HEK293 (cell line): Measurements from ENCODE around the gene VMO1.

Experiments used
- HOXD13 ChIP-seq: sonication (generic); formaldehyde crosslinking; IDR thresholded peaks from 2 replicates; pipeline ENCODE4 v1.8.0; 2022; ENCODE audit warnings: missing genetic modification reagents, borderline replicate concordance
- KLF1 ChIP-seq: fragments of 450-650 bp; formaldehyde crosslinking; IDR thresholded peaks from 2 replicates; pipeline ENCODE4 v1.5.1; 2016; ENCODE audit warnings: missing biosample characterization, missing genetic modification characterization
- KLF9 ChIP-seq: fragments of 450-650 bp; formaldehyde crosslinking; IDR thresholded peaks from 2 replicates; pipeline ENCODE4 v1.5.1; 2016; ENCODE audit warnings: missing biosample characterization, missing genetic modification characterization, low read depth
- MZF1 ChIP-seq: fragments of 450-650 bp; formaldehyde crosslinking; IDR thresholded peaks from 2 replicates; pipeline ENCODE4 v1.5.1; 2017; ENCODE audit warnings: missing biosample characterization, missing genetic modification characterization, borderline replicate concordance
- SP3 ChIP-seq: fragments of 450-650 bp; formaldehyde crosslinking; IDR thresholded peaks from 2 replicates; pipeline ENCODE4 v1.5.1; 2016; ENCODE audit warnings: missing biosample characterization, missing genetic modification characterization
- ZBTB20 ChIP-seq: fragments of 450-650 bp; formaldehyde crosslinking; IDR thresholded peaks from 2 replicates; pipeline ENCODE4 v1.5.1; 2016; ENCODE audit warnings: missing biosample characterization, missing genetic modification characterization
- ZNF16 ChIP-seq: fragments of 450-650 bp; formaldehyde crosslinking; IDR thresholded peaks from 2 replicates; pipeline ENCODE4 v1.5.1; 2016; ENCODE audit warnings: low read depth, missing biosample characterization, missing genetic modification characterization
- ZNF211 ChIP-seq: fragments of 450-650 bp; formaldehyde crosslinking; IDR thresholded peaks from 2 replicates; pipeline ENCODE4 v1.5.1; 2016; ENCODE audit warnings: low read depth, missing biosample characterization, missing genetic modification characterization
- ZNF311 ChIP-seq: fragments of 450-650 bp; formaldehyde crosslinking; IDR thresholded peaks from 2 replicates; pipeline ENCODE4 v1.5.1; 2017; ENCODE audit warnings: missing biosample characterization, missing genetic modification characterization, borderline replicate concordance
- ZNF335 ChIP-seq: fragments of 450-650 bp; formaldehyde crosslinking; conservative IDR thresholded peaks from 2 replicates; pipeline ENCODE4 v1.5.1; 2016; ENCODE audit warnings: missing biosample characterization, missing genetic modification characterization
- ZNF37A ChIP-seq: fragments of 450-650 bp; IDR thresholded peaks from 2 replicates; pipeline ENCODE4 v1.5.1; 2018; ENCODE audit warnings: missing biosample characterization, missing genetic modification characterization
- ZNF391 ChIP-seq: fragments of 450-650 bp; formaldehyde crosslinking; IDR thresholded peaks from 2 replicates; pipeline ENCODE4 v1.5.1; 2016; ENCODE audit warnings: low read depth, missing biosample characterization, missing genetic modification characterization, borderline replicate concordance
- ZNF404 ChIP-seq: fragments of 450-650 bp; formaldehyde crosslinking; IDR thresholded peaks from 2 replicates; pipeline ENCODE4 v1.5.1; 2017; ENCODE audit warnings: missing biosample characterization, missing genetic modification characterization
- ZNF433 ChIP-seq: fragments of 450-650 bp; formaldehyde crosslinking; IDR thresholded peaks from 2 replicates; pipeline ENCODE4 v1.5.1; 2016; ENCODE audit warnings: missing biosample characterization, missing genetic modification characterization, low read depth
- ZNF624 ChIP-seq: fragments of 450-650 bp; formaldehyde crosslinking; IDR thresholded peaks from 2 replicates; pipeline ENCODE4 v1.5.1; 2017; ENCODE audit warnings: missing biosample characterization, missing genetic modification characterization
- ZNF670 ChIP-seq: fragments of 450-650 bp; formaldehyde crosslinking; IDR thresholded peaks from 2 replicates; pipeline ENCODE4 v1.5.1; 2016; ENCODE audit warnings: missing biosample characterization, missing genetic modification characterization, low read depth
- ZNF701 ChIP-seq: fragments of 450-650 bp; formaldehyde crosslinking; IDR thresholded peaks from 2 replicates; pipeline ENCODE4 v1.5.1; 2016; ENCODE audit warnings: missing biosample characterization, missing genetic modification characterization
- ZSCAN16 ChIP-seq: fragments of 450-650 bp; formaldehyde crosslinking; IDR thresholded peaks from 2 replicates; pipeline ENCODE4 v1.5.1; 2016; ENCODE audit warnings: missing biosample characterization, missing genetic modification characterization
- ZSCAN23 ChIP-seq: fragments of 450-650 bp; formaldehyde crosslinking; IDR thresholded peaks from 2 replicates; pipeline ENCODE4 v1.5.1; 2016; ENCODE audit warnings: missing biosample characterization, missing genetic modification characterization
- ZXDB ChIP-seq: fragments of 450-650 bp; formaldehyde crosslinking; IDR thresholded peaks from 2 replicates; pipeline ENCODE4 v1.5.1; 2016; ENCODE audit warnings: missing biosample characterization, missing genetic modification characterization
- TF ChIP-seq, protein P1 (sequence below): fragments of 450-650 bp; formaldehyde crosslinking; IDR thresholded peaks from 2 replicates; pipeline ENCODE4 v1.5.1; 2016; ENCODE audit warnings: missing biosample characterization, missing genetic modification characterization, borderline replicate concordance
- TF ChIP-seq, protein P2 (sequence below): fragments of 450-650 bp; formaldehyde crosslinking; IDR thresholded peaks from 2 replicates; pipeline ENCODE4 v1.5.1; 2017; ENCODE audit warnings: missing biosample characterization, missing genetic modification characterization
- TF ChIP-seq, protein P3 (sequence below): fragments of 450-650 bp; formaldehyde crosslinking; IDR thresholded peaks from 2 replicates; pipeline ENCODE4 v1.5.1; 2016; ENCODE audit warnings: missing biosample characterization, missing genetic modification characterization, borderline replicate concordance

VMO1 gene

DNA sequence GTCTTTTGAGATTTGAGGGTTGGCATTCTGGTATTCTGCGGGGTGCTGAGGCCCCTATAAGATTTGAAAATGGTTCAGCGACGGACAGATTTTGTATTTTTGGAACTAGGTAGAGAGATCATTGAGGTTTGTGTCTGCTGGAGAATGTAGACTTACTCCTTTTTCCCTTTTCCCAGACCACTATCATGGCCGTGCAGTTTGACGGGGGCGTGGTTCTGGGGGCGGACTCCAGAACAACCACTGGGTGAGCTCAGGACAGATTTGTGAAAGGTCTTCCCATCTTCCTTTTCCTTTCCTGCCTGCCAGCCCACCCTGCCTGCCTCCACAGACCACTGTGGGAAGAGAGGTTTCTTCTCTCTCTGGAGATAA, 10.4 kb upstream of the VMO1 start (continued):
- TF ChIP-seq, protein P1, sequence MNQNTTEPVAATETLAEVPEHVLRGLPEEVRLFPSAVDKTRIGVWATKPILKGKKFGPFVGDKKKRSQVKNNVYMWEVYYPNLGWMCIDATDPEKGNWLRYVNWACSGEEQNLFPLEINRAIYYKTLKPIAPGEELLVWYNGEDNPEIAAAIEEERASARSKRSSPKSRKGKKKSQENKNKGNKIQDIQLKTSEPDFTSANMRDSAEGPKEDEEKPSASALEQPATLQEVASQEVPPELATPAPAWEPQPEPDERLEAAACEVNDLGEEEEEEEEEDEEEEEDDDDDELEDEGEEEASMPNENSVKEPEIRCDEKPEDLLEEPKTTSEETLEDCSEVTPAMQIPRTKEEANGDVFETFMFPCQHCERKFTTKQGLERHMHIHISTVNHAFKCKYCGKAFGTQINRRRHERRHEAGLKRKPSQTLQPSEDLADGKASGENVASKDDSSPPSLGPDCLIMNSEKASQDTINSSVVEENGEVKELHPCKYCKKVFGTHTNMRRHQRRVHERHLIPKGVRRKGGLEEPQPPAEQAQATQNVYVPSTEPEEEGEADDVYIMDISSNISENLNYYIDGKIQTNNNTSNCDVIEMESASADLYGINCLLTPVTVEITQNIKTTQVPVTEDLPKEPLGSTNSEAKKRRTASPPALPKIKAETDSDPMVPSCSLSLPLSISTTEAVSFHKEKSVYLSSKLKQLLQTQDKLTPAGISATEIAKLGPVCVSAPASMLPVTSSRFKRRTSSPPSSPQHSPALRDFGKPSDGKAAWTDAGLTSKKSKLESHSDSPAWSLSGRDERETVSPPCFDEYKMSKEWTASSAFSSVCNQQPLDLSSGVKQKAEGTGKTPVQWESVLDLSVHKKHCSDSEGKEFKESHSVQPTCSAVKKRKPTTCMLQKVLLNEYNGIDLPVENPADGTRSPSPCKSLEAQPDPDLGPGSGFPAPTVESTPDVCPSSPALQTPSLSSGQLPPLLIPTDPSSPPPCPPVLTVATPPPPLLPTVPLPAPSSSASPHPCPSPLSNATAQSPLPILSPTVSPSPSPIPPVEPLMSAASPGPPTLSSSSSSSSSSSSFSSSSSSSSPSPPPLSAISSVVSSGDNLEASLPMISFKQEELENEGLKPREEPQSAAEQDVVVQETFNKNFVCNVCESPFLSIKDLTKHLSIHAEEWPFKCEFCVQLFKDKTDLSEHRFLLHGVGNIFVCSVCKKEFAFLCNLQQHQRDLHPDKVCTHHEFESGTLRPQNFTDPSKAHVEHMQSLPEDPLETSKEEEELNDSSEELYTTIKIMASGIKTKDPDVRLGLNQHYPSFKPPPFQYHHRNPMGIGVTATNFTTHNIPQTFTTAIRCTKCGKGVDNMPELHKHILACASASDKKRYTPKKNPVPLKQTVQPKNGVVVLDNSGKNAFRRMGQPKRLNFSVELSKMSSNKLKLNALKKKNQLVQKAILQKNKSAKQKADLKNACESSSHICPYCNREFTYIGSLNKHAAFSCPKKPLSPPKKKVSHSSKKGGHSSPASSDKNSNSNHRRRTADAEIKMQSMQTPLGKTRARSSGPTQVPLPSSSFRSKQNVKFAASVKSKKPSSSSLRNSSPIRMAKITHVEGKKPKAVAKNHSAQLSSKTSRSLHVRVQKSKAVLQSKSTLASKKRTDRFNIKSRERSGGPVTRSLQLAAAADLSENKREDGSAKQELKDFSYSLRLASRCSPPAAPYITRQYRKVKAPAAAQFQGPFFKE (tag by site-specific recombination) = no peak
- TF ChIP-seq MZF1 (tag by site-specific recombination) = no peak
- TF ChIP-seq ZNF701 = no peak
- TF ChIP-seq ZNF404 (tag by site-specific recombination) = no peak
- TF ChIP-seq ZSCAN23 (tag by site-specific recombination) = no peak
- TF ChIP-seq ZXDB (tag by site-specific recombination) = no peak
- TF ChIP-seq ZNF670 (tag by site-specific recombination) = no peak
- no peak for TF ChIP-seq ZNF391
- peak; percentile 85 for TF ChIP-seq KLF9 (tag by site-specific recombination)
- peak; percentile 53; the same call in 1 of the 2 replicates for TF ChIP-seq SP3 (tag by site-specific recombination)
- TF ChIP-seq, protein P2, sequence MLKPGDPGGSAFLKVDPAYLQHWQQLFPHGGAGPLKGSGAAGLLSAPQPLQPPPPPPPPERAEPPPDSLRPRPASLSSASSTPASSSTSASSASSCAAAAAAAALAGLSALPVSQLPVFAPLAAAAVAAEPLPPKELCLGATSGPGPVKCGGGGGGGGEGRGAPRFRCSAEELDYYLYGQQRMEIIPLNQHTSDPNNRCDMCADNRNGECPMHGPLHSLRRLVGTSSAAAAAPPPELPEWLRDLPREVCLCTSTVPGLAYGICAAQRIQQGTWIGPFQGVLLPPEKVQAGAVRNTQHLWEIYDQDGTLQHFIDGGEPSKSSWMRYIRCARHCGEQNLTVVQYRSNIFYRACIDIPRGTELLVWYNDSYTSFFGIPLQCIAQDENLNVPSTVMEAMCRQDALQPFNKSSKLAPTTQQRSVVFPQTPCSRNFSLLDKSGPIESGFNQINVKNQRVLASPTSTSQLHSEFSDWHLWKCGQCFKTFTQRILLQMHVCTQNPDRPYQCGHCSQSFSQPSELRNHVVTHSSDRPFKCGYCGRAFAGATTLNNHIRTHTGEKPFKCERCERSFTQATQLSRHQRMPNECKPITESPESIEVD = no peak
- no peak for TF ChIP-seq ZNF16 (tag by site-specific recombination)
- no peak for TF ChIP-seq ZNF311 (tag by site-specific recombination)
- no peak for TF ChIP-seq ZNF624 (tag by site-specific recombination)
- TF ChIP-seq ZBTB20 (tag by site-specific recombination) = no peak
- peak; percentile 5; the same call in 1 of the 2 replicates for TF ChIP-seq ZNF335 (tag by site-specific recombination)
- no peak for TF ChIP-seq HOXD13 (CRISPR knock-in tag)
- TF ChIP-seq ZSCAN16 (tag by site-specific recombination) = no peak
- no peak for TF ChIP-seq ZNF433 (tag by site-specific recombination)
- no peak for TF ChIP-seq ZNF37A (tag by site-specific recombination)
- TF ChIP-seq ZNF211 (tag by site-specific recombination) = no peak
- TF ChIP-seq KLF1 (tag by site-specific recombination) = no peak
- TF ChIP-seq, protein P3, sequence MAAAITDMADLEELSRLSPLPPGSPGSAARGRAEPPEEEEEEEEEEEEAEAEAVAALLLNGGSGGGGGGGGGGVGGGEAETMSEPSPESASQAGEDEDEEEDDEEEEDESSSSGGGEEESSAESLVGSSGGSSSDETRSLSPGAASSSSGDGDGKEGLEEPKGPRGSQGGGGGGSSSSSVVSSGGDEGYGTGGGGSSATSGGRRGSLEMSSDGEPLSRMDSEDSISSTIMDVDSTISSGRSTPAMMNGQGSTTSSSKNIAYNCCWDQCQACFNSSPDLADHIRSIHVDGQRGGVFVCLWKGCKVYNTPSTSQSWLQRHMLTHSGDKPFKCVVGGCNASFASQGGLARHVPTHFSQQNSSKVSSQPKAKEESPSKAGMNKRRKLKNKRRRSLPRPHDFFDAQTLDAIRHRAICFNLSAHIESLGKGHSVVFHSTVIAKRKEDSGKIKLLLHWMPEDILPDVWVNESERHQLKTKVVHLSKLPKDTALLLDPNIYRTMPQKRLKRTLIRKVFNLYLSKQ (tag by site-specific recombination) = no peak
